Effector memory CD8-positive, alpha-beta T cell (primary cell): ENCODE data around the gene SRPK3.

Source experiments
- ATAC-seq: fragments of 150-1000 bp; cut with Tn5 transposase; replicated peaks from 2 replicates; pipeline ENCODE4 v1.10.0; 2021; ENCODE audit warnings: mild to moderate bottlenecking, moderate library complexity
- DNase-seq, 3 experiments: peaks; one replicate each; pipeline ENCODE4 v3.0.0; 2021
- H3K27ac Mint-ChIP-seq, 2 donors: one replicate each; pipeline ENCODE4 v1.8.0; 2022; ENCODE audit warnings: mild to moderate bottlenecking in 2 of 2, mixed read lengths in 2 of 2, moderate library complexity in 2 of 2
- H3K27me3 Mint-ChIP-seq, 2 donors: one replicate each; pipeline ENCODE4 v1.8.0; 2022; ENCODE audit warnings: mixed read lengths in 2 of 2
- H3K36me3 Mint-ChIP-seq: one replicate; pipeline ENCODE4 v1.8.0; 2022; ENCODE audit warnings: mild to moderate bottlenecking, moderate library complexity, mixed read lengths; ENCODE audit not compliant: insufficient read depth
- H3K4me1 Mint-ChIP-seq, 2 donors: one replicate each; pipeline ENCODE4 v1.8.0; 2022; ENCODE audit warnings: low read depth in 2 of 2, mixed read lengths in 2 of 2
- H3K4me3 Mint-ChIP-seq, 2 donors: one replicate each; pipeline ENCODE4 v1.8.0; 2022; ENCODE audit warnings: mild to moderate bottlenecking in 2 of 2, mixed read lengths in 2 of 2, moderate library complexity in 2 of 2
- H3K9me3 Mint-ChIP-seq, 2 donors: one replicate each; pipeline ENCODE4 v1.8.0; 2022; ENCODE audit warnings: mixed read lengths in 2 of 2

Gene SRPK3

GRCh38 chrX:153825042-153825441 is 44.2 kb downstream of the SRPK3 start:
- ATAC-seq (no peak), DNase-seq (no peak)
- Mint-ChIP-seq H3K36me3 (peaks cover 9% of the 10 kb centered on the region), H3K4me1 (peaks cover 35 to 42% of the 10 kb centered on the region in 2 donors), H3K4me3 (no peak overlapping the region), H3K27ac (no peak overlapping the region), H3K27me3 (no peaks in the 10 kb centered on the region), H3K9me3 (no peaks in the 10 kb centered on the region)

GRCh38 chrX:153827016-153827415 is 46.2 kb downstream of the SRPK3 start:
- H3K4me3 Mint-ChIP-seq, result peak overlapping the region in 1 of 2 donors; percentile 37
- DNase-seq (no peak), ATAC-seq (no peak)
- H3K36me3 Mint-ChIP-seq, result peaks cover 3% of the 10 kb centered on the region
- H3K9me3 Mint-ChIP-seq, result no peaks in the 10 kb centered on the region
- H3K4me1 Mint-ChIP-seq, result peaks cover 28 to 30% of the 10 kb centered on the region in 2 donors
- H3K27me3 Mint-ChIP-seq, result no peaks in the 10 kb centered on the region
- peak overlapping the region in 1 of 2 donors; percentile 57 for H3K27ac Mint-ChIP-seq

GRCh38 chrX:153827903-153828302 is 47.1 kb downstream of the SRPK3 start:
- Mint-ChIP-seq H3K4me3 (peak overlapping the region; percentile 0 to 37), H3K9me3 (no peaks in the 10 kb centered on the region), H3K4me1 (peaks cover 22 to 23% of the 10 kb centered on the region in 2 donors), H3K27me3 (no peaks in the 10 kb centered on the region), H3K27ac (peak overlapping the region in 1 of 2 donors; percentile 36), H3K36me3 (no peaks in the 10 kb centered on the region)
- no peak for DNase-seq
- no peak for ATAC-seq

- Mint-ChIP-seq H3K27ac (no peak overlapping the region), H3K36me3 (no peaks in the 10 kb centered on the region), H3K4me3 (peak overlapping the region; percentile 0 to 37), H3K4me1 (peaks cover 22 to 23% of the 10 kb centered on the region in 2 donors), H3K27me3 (no peaks in the 10 kb centered on the region), H3K9me3 (no peaks in the 10 kb centered on the region)
- ATAC-seq, result no peak
- DNase-seq, result no peak
Observed at GRCh38 chrX:153828308-153828707, 47.5 kb downstream of the SRPK3 start.

GRCh38 chrX:153828723-153829548 is 48.1 kb downstream of the SRPK3 start:
- Mint-ChIP-seq H3K4me3 (peak overlapping the region; percentile 75 to 84), H3K36me3 (no peaks in the 10 kb centered on the region), H3K9me3 (no peaks in the 10 kb centered on the region), H3K27me3 (no peaks in the 10 kb centered on the region), H3K27ac (peak overlapping the region in 1 of 2 donors; percentile 44), H3K4me1 (peaks cover 17 to 19% of the 10 kb centered on the region in 2 donors)
- DNase-seq, result no peak
- peak; percentile 38 for ATAC-seq

GRCh38 chrX:153829549-153829798 is 48.6 kb downstream of the SRPK3 start:
- H3K4me3 Mint-ChIP-seq, result peak overlapping the region; percentile 75 to 84
- no peak for ATAC-seq
- no peak for DNase-seq
- no peaks in the 10 kb centered on the region for H3K9me3 Mint-ChIP-seq
- H3K36me3 Mint-ChIP-seq, result no peaks in the 10 kb centered on the region
- H3K27me3 Mint-ChIP-seq, result no peaks in the 10 kb centered on the region
- peak overlapping the region in 1 of 2 donors; percentile 44 for H3K27ac Mint-ChIP-seq
- H3K4me1 Mint-ChIP-seq, result peaks cover 17 to 19% of the 10 kb centered on the region in 2 donors

GRCh38 chrX:153829799-153830639 is 49.2 kb downstream of the SRPK3 start, which contains the start of gene PDZD4:
Gene PDZD4, minus strand, starts transcription at chrX:153830544. Its CDS starts 246 bp downstream, at chrX:153830298.
- Mint-ChIP-seq H3K36me3 (no peaks in the 10 kb centered on the region), H3K4me1 (peaks cover 17 to 19% of the 10 kb centered on the region in 2 donors), H3K4me3 (peak within 1 kb of the TSS; percentile 75 to 84), H3K9me3 (no peaks in the 10 kb centered on the region), H3K27ac (peak within 1 kb of the TSS in 1 of 2 donors; percentile 68), H3K27me3 (no peaks in the 10 kb centered on the region)
- DNase-seq (no peak), ATAC-seq (peak; percentile 69)

- H3K4me1 Mint-ChIP-seq, result peaks cover 17 to 18% of the 10 kb centered on the region in 2 donors
- H3K4me3 Mint-ChIP-seq, result peak overlapping the region; percentile 18 to 63
- H3K27ac Mint-ChIP-seq, result no peak overlapping the region
- no peaks in the 10 kb centered on the region for H3K27me3 Mint-ChIP-seq
- H3K36me3 Mint-ChIP-seq, result no peaks in the 10 kb centered on the region
- DNase-seq, result no peak
- ATAC-seq, result no peak
- no peaks in the 10 kb centered on the region for H3K9me3 Mint-ChIP-seq
Observed at GRCh38 chrX:153830640-153831428, 50.0 kb downstream of the SRPK3 start.

- H3K9me3 Mint-ChIP-seq, result no peaks in the 10 kb centered on the region
- DNase-seq, result no peak
- H3K4me3 Mint-ChIP-seq, result peak overlapping the region; percentile 40 to 63
- no peak for ATAC-seq
- H3K4me1 Mint-ChIP-seq, result peaks cover 16 to 18% of the 10 kb centered on the region in 2 donors
- no peaks in the 10 kb centered on the region for H3K36me3 Mint-ChIP-seq
- peak overlapping the region in 1 of 2 donors; percentile 68 for H3K27ac Mint-ChIP-seq
- H3K27me3 Mint-ChIP-seq, result no peaks in the 10 kb centered on the region
Observed at GRCh38 chrX:153831429-153832150, 50.7 kb downstream of the SRPK3 start.

- DNase-seq (no peak), ATAC-seq (no peak)
- Mint-ChIP-seq H3K27ac (peak overlapping the region in 1 of 2 donors; percentile 35), H3K36me3 (no peaks in the 10 kb centered on the region), H3K9me3 (no peaks in the 10 kb centered on the region), H3K4me1 (peaks cover 4 to 7% of the 10 kb centered on the region in 2 donors), H3K4me3 (peak overlapping the region in 1 of 2 donors; percentile 63), H3K27me3 (no peaks in the 10 kb centered on the region)
Observed at GRCh38 chrX:153832728-153833127, 51.9 kb downstream of the SRPK3 start.
